ENCODE results near the gene C1orf198.
A peak's percentile ranks its signal among the peaks of the same experiment; 100 is the strongest.

Gene C1orf198

GRCh38 chr1:230891413-230891812 lies 23.1 kb upstream of the C1orf198 start:
- Histone ChIP-seq H3K4me3 (ENCODE audit: low read depth, low read length) (no peak overlapping the region), H3K27ac (ENCODE audit: low read depth, low read length) (no peak overlapping the region), H3K27me3 (ENCODE audit: control insufficient read depth, insufficient read depth, low read length) (no peaks in the 10 kb centered on the region), H3K4me1 (ENCODE audit: control insufficient read depth, insufficient read depth, low read length) (peaks cover 10% of the 10 kb centered on the region; the same call in 1 of the 2 replicates), H3K36me3 (ENCODE audit: control insufficient read depth, insufficient read depth, low read length) (no peaks in the 10 kb centered on the region), H3K9me3 (ENCODE audit: control insufficient read depth, insufficient read depth, low read depth, low read length) (no peaks in the 10 kb centered on the region), H3K9ac (ENCODE audit: low read length) (no peak overlapping the region)

- H3K36me3 ChIP-seq (ENCODE audit: control insufficient read depth, insufficient read depth, low read length), result no peaks in the 10 kb centered on the region
- H3K9ac ChIP-seq (ENCODE audit: low read length), result no peak overlapping the region
- H3K4me1 ChIP-seq (ENCODE audit: control insufficient read depth, insufficient read depth, low read length), result peaks cover 7% of the 10 kb centered on the region; the same call in 1 of the 2 replicates
- H3K27me3 ChIP-seq (ENCODE audit: control insufficient read depth, insufficient read depth, low read length), result no peaks in the 10 kb centered on the region
- H3K9me3 ChIP-seq (ENCODE audit: control insufficient read depth, insufficient read depth, low read depth, low read length), result peaks cover 11% of the 10 kb centered on the region; the same call in 1 of the 2 replicates
- no peak overlapping the region for H3K27ac ChIP-seq (ENCODE audit: low read depth, low read length)
- H3K4me3 ChIP-seq (ENCODE audit: low read depth, low read length), result no peak overlapping the region
These were observed 16.3 kb upstream of the C1orf198 start for GRCh38 chr1:230884646-230885045.

- peaks cover 7% of the 10 kb centered on the region; the same call in 1 of the 2 replicates for H3K4me1 ChIP-seq (ENCODE audit: control insufficient read depth, insufficient read depth, low read length)
- no peaks in the 10 kb centered on the region for H3K36me3 ChIP-seq (ENCODE audit: control insufficient read depth, insufficient read depth, low read length)
- no peak overlapping the region for H3K9ac ChIP-seq (ENCODE audit: low read length)
- H3K4me3 ChIP-seq (ENCODE audit: low read depth, low read length), result no peak overlapping the region
- H3K27ac ChIP-seq (ENCODE audit: low read depth, low read length), result no peak overlapping the region
- peaks cover 11% of the 10 kb centered on the region; the same call in 1 of the 2 replicates for H3K9me3 ChIP-seq (ENCODE audit: control insufficient read depth, insufficient read depth, low read depth, low read length)
- no peaks in the 10 kb centered on the region for H3K27me3 ChIP-seq (ENCODE audit: control insufficient read depth, insufficient read depth, low read length)
These were observed 15.6 kb upstream of the C1orf198 start for GRCh38 chr1:230883967-230884366.

GRCh38 chr1:230879778-230880177 lies 11.5 kb upstream of the C1orf198 start:
- Histone ChIP-seq H3K27ac (ENCODE audit: low read depth, low read length) (no peak overlapping the region), H3K9ac (ENCODE audit: low read length) (no peak overlapping the region), H3K4me3 (ENCODE audit: low read depth, low read length) (no peak overlapping the region), H3K27me3 (ENCODE audit: control insufficient read depth, insufficient read depth, low read length) (no peaks in the 10 kb centered on the region), H3K36me3 (ENCODE audit: control insufficient read depth, insufficient read depth, low read length) (no peaks in the 10 kb centered on the region), H3K4me1 (ENCODE audit: control insufficient read depth, insufficient read depth, low read length) (peaks cover 14% of the 10 kb centered on the region; the same call in 1 of the 2 replicates), H3K9me3 (ENCODE audit: control insufficient read depth, insufficient read depth, low read depth, low read length) (peaks cover 2% of the 10 kb centered on the region; the same call in 1 of the 2 replicates)

GRCh38 chr1:230878591-230878990 lies 10.3 kb upstream of the C1orf198 start:
- Histone ChIP-seq H3K4me1 (ENCODE audit: control insufficient read depth, insufficient read depth, low read length) (peaks cover 14% of the 10 kb centered on the region; the same call in 1 of the 2 replicates), H3K9me3 (ENCODE audit: control insufficient read depth, insufficient read depth, low read depth, low read length) (no peaks in the 10 kb centered on the region), H3K9ac (ENCODE audit: low read length) (no peak overlapping the region), H3K27ac (ENCODE audit: low read depth, low read length) (no peak overlapping the region), H3K4me3 (ENCODE audit: low read depth, low read length) (no peak overlapping the region), H3K36me3 (ENCODE audit: control insufficient read depth, insufficient read depth, low read length) (no peaks in the 10 kb centered on the region), H3K27me3 (ENCODE audit: control insufficient read depth, insufficient read depth, low read length) (no peaks in the 10 kb centered on the region)

- H3K9ac ChIP-seq (ENCODE audit: low read length), result no peak overlapping the region
- no peaks in the 10 kb centered on the region for H3K9me3 ChIP-seq (ENCODE audit: control insufficient read depth, insufficient read depth, low read depth, low read length)
- no peak overlapping the region for H3K4me3 ChIP-seq (ENCODE audit: low read depth, low read length)
- no peaks in the 10 kb centered on the region for H3K27me3 ChIP-seq (ENCODE audit: control insufficient read depth, insufficient read depth, low read length)
- H3K4me1 ChIP-seq (ENCODE audit: control insufficient read depth, insufficient read depth, low read length), result peaks cover 14% of the 10 kb centered on the region; the same call in 1 of the 2 replicates
- H3K27ac ChIP-seq (ENCODE audit: low read depth, low read length), result no peak overlapping the region
- H3K36me3 ChIP-seq (ENCODE audit: control insufficient read depth, insufficient read depth, low read length), result no peaks in the 10 kb centered on the region
These were observed 9.7 kb upstream of the C1orf198 start for GRCh38 chr1:230877924-230878590.

GRCh38 chr1:230877146-230877923 lies 9.0 kb upstream of the C1orf198 start:
- Histone ChIP-seq H3K4me3 (ENCODE audit: low read depth, low read length) (no peak overlapping the region), H3K36me3 (ENCODE audit: control insufficient read depth, insufficient read depth, low read length) (no peaks in the 10 kb centered on the region), H3K4me1 (ENCODE audit: control insufficient read depth, insufficient read depth, low read length) (peaks cover 7% of the 10 kb centered on the region; the same call in 1 of the 2 replicates), H3K27me3 (ENCODE audit: control insufficient read depth, insufficient read depth, low read length) (no peaks in the 10 kb centered on the region), H3K9ac (ENCODE audit: low read length) (no peak overlapping the region), H3K9me3 (ENCODE audit: control insufficient read depth, insufficient read depth, low read depth, low read length) (no peaks in the 10 kb centered on the region), H3K27ac (ENCODE audit: low read depth, low read length) (no peak overlapping the region)

GRCh38 chr1:230876660-230877059 lies 8.3 kb upstream of the C1orf198 start:
- Histone ChIP-seq H3K4me3 (ENCODE audit: low read depth, low read length) (no peak overlapping the region), H3K27ac (ENCODE audit: low read depth, low read length) (no peak overlapping the region), H3K4me1 (ENCODE audit: control insufficient read depth, insufficient read depth, low read length) (peaks cover 7% of the 10 kb centered on the region; the same call in 1 of the 2 replicates), H3K36me3 (ENCODE audit: control insufficient read depth, insufficient read depth, low read length) (no peaks in the 10 kb centered on the region), H3K27me3 (ENCODE audit: control insufficient read depth, insufficient read depth, low read length) (no peaks in the 10 kb centered on the region), H3K9ac (ENCODE audit: low read length) (no peak overlapping the region), H3K9me3 (ENCODE audit: control insufficient read depth, insufficient read depth, low read depth, low read length) (no peaks in the 10 kb centered on the region)

- peaks cover 7% of the 10 kb centered on the region; the same call in 1 of the 2 replicates for H3K4me1 ChIP-seq (ENCODE audit: control insufficient read depth, insufficient read depth, low read length)
- no peaks in the 10 kb centered on the region for H3K36me3 ChIP-seq (ENCODE audit: control insufficient read depth, insufficient read depth, low read length)
- H3K9ac ChIP-seq (ENCODE audit: low read length), result no peak overlapping the region
- no peak overlapping the region for H3K27ac ChIP-seq (ENCODE audit: low read depth, low read length)
- H3K27me3 ChIP-seq (ENCODE audit: control insufficient read depth, insufficient read depth, low read length), result no peaks in the 10 kb centered on the region
- no peaks in the 10 kb centered on the region for H3K9me3 ChIP-seq (ENCODE audit: control insufficient read depth, insufficient read depth, low read depth, low read length)
- H3K4me3 ChIP-seq (ENCODE audit: low read depth, low read length), result no peak overlapping the region
These were observed 7.0 kb upstream of the C1orf198 start for GRCh38 chr1:230875370-230875769.

GRCh38 chr1:230870916-230871315 lies 2.6 kb upstream of the C1orf198 start:
- Histone ChIP-seq H3K4me1 (ENCODE audit: control insufficient read depth, insufficient read depth, low read length) (peaks cover 23% of the 10 kb centered on the region), H3K9ac (ENCODE audit: low read length) (no peak overlapping the region), H3K27ac (ENCODE audit: low read depth, low read length) (no peak overlapping the region), H3K36me3 (ENCODE audit: control insufficient read depth, insufficient read depth, low read length) (no peaks in the 10 kb centered on the region), H3K27me3 (ENCODE audit: control insufficient read depth, insufficient read depth, low read length) (peaks cover 15% of the 10 kb centered on the region), H3K9me3 (ENCODE audit: control insufficient read depth, insufficient read depth, low read depth, low read length) (no peaks in the 10 kb centered on the region), H3K4me3 (ENCODE audit: low read depth, low read length) (no peak overlapping the region)

- Histone ChIP-seq H3K4me1 (ENCODE audit: control insufficient read depth, insufficient read depth, low read length) (peaks cover 23% of the 10 kb centered on the region), H3K27me3 (ENCODE audit: control insufficient read depth, insufficient read depth, low read length) (peaks cover 15% of the 10 kb centered on the region), H3K27ac (ENCODE audit: low read depth, low read length) (peak overlapping the region; percentile 99; the same call in 1 of the 2 replicates), H3K36me3 (ENCODE audit: control insufficient read depth, insufficient read depth, low read length) (no peaks in the 10 kb centered on the region), H3K9ac (ENCODE audit: low read length) (peak overlapping the region; percentile 97), H3K4me3 (ENCODE audit: low read depth, low read length) (peak overlapping the region; percentile 82), H3K9me3 (ENCODE audit: control insufficient read depth, insufficient read depth, low read depth, low read length) (no peaks in the 10 kb centered on the region)
These were observed 1.2 kb upstream of the C1orf198 start for GRCh38 chr1:230869500-230869899.

Measured in HUES6 (cell line).